ENCODE data around the gene TAOK1.

The TAOK1 gene

GRCh38 chr17:29595943-29596774, 206.0 kb downstream of the TAOK1 start:
- no peak for DNase-seq (ENCODE audit: low spot score)

GRCh38 chr17:29596811-29597210, 206.6 kb downstream of the TAOK1 start:
- no peak for DNase-seq (ENCODE audit: low spot score)

GRCh38 chr17:29597361-29598172, 207.4 kb downstream of the TAOK1 start:
- no peak for DNase-seq (ENCODE audit: low spot score)
